Measurements from ENCODE around the gene TAS1R2. TPM values are rescaled to one million over a fixed set of nuclear protein-coding genes. Genes with fewer than 3 reads are reported as not detected.

Gene TAS1R2
- total and polyA plus RNA-seq, 9 of the 15 experiments (the other 6 are each of a cell fraction or from before 2014, with no cell fraction given) = not detected

DNA sequence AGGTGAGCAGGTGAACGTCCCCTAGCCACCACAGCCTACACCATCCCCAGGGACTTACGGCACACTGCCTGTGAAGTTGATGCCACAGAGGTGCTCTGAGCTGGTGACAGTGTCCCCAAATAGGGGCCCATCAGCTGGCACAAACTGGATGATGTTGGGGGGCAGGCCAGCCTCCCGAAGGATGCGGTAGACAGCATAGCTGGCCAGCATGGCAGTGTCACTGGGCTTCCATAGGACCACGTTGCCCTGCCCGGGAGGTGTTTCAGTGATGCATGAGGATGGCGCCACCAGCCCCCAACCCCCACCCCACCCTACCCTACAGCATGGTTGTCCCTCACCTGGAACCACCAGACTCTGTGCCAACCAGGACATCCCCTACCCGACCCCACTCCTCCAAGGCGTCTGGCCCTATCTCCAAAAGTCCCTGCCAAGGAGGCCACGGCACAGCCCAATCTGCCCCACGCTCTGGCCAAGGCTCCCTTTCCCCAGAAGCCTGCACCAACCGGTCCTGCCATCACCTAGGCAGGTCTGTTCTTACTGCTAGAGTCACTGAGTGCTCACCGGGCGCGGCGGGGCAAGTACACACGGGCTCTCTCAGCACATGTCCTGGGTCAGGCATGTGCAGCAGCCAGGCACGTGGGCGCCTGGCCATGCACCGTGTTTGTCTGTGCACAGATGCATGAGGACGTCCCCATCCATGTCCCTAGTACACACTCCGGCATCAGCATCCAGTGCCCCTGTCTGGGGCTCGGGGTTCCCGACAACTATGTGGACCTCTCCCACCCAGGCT lies 22.4 kb upstream of the TAS1R2 start (continued):
- TF ChIP-seq CEBPG (CRISPR knock-in tag; IDR thresholded peaks at IDR 0.05) (no peak), CEBPG (tag; conservative IDR thresholded peaks at IDR 0.05 in 1 of 2, IDR thresholded peaks at IDR 0.05 in 1 of 2) (no peak), ATF7 (IDR thresholded peaks at IDR 0.05) (no peak), CREB1 (IDR thresholded peaks at IDR 0.05) (no peak), CREB1 (CRISPR knock-in tag; IDR thresholded peaks at IDR 0.05) (no peak), SRF (CRISPR knock-in tag; IDR thresholded peaks at IDR 0.05) (no peak), TAL1 (IDR thresholded peaks at IDR 0.05) (no peak)
- TF ChIP-seq, protein P1, sequence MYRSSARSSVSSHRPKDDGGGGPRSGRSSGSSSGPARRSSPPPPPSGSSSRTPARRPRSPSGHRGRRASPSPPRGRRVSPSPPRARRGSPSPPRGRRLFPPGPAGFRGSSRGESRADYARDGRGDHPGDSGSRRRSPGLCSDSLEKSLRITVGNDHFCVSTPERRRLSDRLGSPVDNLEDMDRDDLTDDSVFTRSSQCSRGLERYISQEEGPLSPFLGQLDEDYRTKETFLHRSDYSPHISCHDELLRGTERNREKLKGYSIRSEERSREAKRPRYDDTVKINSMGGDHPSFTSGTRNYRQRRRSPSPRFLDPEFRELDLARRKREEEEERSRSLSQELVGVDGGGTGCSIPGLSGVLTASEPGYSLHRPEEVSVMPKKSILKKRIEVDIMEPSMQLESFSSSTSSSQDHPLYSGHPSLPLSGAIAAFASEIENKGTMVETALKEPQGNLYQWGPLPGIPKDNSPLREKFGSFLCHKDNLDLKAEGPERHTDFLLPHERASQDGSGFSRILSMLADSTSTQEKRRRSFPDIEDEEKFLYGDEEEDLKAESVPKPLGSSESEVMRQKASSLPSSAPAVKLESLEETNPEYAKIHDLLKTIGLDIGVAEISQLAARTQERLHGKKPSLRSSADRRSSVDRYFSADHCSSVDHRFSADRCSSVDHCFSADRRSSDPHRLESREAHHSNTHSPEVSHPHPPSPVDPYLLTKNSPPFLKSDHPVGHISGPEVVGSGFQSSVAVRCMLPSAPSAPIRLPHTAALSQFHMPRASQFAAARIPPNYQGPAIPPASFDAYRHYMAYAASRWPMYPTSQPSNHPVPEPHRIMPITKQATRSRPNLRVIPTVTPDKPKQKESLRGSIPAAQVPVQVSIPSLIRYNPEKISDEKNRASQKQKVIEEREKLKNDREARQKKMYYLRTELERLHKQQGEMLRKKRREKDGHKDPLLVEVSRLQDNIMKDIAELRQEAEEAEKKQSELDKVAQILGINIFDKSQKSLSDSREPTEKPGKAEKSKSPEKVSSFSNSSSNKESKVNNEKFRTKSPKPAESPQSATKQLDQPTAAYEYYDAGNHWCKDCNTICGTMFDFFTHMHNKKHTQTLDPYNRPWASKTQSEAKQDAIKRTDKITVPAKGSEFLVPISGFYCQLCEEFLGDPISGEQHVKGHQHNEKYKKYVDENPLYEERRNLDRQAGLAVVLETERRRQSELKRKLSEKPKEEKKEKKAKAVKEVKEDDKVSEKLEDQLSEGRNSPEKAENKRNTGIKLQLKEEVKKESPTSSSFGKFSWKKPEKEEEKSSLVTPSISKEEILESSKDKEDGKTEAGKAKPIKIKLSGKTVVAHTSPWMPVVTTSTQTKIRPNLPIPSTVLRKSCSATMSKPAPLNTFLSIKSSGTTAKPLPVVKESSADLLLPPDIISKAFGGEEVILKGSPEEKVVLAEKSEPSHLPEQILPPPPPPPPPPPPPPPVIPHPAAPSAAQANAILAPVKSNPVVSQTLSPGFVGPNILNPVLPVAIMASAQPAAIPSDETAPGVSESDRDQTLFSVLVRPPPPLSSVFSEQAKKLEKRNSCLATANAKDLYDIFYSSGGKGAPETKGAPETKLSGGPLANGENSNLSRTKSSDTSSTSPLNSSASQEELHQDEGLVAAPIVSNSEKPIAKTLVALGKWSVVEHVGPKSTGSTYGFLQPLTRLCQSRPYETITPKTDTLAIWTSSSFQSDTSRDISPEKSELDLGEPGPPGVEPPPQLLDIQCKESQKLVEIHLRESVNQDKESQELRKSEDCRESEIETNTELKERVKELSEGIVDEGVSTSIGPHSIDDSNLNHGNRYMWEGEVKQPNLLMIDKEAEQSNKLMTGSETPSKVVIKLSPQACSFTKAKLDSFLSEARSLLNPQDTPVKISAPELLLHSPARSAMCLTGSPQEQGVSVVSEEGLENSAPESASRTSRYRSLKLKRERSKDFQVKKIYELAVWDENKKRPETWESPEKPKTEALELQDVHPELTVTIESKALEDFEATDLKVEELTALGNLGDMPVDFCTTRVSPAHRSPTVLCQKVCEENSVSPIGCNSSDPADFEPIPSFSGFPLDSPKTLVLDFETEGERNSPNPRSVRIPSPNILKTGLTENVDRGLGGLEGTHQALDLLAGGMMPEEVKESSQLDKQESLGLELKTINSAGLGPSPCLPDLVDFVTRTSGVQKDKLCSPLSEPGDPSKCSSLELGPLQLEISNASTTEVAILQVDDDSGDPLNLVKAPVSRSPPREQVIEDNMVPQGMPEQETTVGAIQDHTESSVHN (IDR thresholded peaks at IDR 0.05; ENCODE audit: borderline replicate concordance in 1 of 2, low read depth in 1 of 2) = no peak
- TF ChIP-seq, protein P2, sequence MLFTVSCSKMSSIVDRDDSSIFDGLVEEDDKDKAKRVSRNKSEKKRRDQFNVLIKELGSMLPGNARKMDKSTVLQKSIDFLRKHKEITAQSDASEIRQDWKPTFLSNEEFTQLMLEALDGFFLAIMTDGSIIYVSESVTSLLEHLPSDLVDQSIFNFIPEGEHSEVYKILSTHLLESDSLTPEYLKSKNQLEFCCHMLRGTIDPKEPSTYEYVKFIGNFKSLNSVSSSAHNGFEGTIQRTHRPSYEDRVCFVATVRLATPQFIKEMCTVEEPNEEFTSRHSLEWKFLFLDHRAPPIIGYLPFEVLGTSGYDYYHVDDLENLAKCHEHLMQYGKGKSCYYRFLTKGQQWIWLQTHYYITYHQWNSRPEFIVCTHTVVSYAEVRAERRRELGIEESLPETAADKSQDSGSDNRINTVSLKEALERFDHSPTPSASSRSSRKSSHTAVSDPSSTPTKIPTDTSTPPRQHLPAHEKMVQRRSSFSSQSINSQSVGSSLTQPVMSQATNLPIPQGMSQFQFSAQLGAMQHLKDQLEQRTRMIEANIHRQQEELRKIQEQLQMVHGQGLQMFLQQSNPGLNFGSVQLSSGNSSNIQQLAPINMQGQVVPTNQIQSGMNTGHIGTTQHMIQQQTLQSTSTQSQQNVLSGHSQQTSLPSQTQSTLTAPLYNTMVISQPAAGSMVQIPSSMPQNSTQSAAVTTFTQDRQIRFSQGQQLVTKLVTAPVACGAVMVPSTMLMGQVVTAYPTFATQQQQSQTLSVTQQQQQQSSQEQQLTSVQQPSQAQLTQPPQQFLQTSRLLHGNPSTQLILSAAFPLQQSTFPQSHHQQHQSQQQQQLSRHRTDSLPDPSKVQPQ (CRISPR knock-in tag; IDR thresholded peaks at IDR 0.05; ENCODE audit: borderline replicate concordance) = no peak
